ENCODE measurements around the gene TOPAZ1. TPM values are rescaled to one million over a fixed set of nuclear protein-coding genes. Genes with fewer than 3 reads are reported as not detected.

The TOPAZ1 gene
- polyA plus RNA-seq, 3 donors = not detected

DNA sequence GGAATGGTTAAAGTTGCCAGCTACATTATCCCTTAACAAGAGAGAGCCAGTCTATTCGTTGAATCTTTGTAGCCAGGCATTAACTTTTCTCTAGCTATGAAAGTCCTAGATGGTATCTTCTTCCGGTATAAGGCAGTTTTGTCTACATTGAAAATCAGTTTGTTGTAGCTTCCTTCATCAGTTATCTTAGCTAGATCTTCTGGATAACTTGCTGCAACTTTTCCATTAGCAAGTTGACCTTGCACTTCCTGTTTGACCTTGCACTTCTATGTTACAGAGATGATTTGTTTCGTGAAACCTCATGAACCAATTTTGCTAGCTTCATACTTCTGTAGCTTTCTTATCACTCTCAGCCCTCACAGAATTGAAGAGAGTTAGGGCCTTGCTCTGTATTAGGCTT is 24.1 kb downstream of the TOPAZ1 start:
- Histone ChIP-seq H3K36me3 (replicated peaks in 1 of 2; ENCODE audit: control insufficient read depth in 1 of 2, insufficient read depth in 2 of 2, low read length in 2 of 2) (no peaks in the 10 kb centered on the region), H3K4me3 (replicated peaks in 1 of 3; ENCODE audit: low read depth in 2 of 3, low read length in 3 of 3) (no peak overlapping the region), H4K20me1 (ENCODE audit: insufficient read depth, low read length) (no peaks in the 10 kb centered on the region), H3K27ac (ENCODE audit: low read depth in 1 of 2, low read length in 2 of 2) (no peak overlapping the region), H3K9ac (ENCODE audit: insufficient read depth, low read length, poor library complexity, severe bottlenecking) (no peak overlapping the region), H3K79me2 (ENCODE audit: insufficient read depth, low read length) (no peaks in the 10 kb centered on the region), H3K27me3 (ENCODE audit: control insufficient read depth in 2 of 2, insufficient read depth in 2 of 2, low read length in 2 of 2) (no peaks in the 10 kb centered on the region), H3K4me2 (replicated peaks; ENCODE audit: extremely low read depth, low read length, poor library complexity, severe bottlenecking) (no peak overlapping the region), H3K9me3 (replicated peaks in 1 of 2; ENCODE audit: control insufficient read depth in 1 of 2, insufficient read depth in 1 of 2, low read length in 2 of 2) (no peaks in the 10 kb centered on the region), H3K4me1 (ENCODE audit: control insufficient read depth in 1 of 2, insufficient read depth in 2 of 2, low read length in 2 of 2) (no peaks in the 10 kb centered on the region), H2AFZ (ENCODE audit: insufficient read depth, low read depth, low read length, poor library complexity, severe bottlenecking) (no peak overlapping the region)
- H3K4me3 Mint-ChIP-seq = no peak overlapping the region
- intact Hi-C loops (cut with micrococcal nuclease) = no loop called here
- H3K36me3 Mint-ChIP-seq = no peaks in the 10 kb centered on the region
- TF ChIP-seq, protein P1, sequence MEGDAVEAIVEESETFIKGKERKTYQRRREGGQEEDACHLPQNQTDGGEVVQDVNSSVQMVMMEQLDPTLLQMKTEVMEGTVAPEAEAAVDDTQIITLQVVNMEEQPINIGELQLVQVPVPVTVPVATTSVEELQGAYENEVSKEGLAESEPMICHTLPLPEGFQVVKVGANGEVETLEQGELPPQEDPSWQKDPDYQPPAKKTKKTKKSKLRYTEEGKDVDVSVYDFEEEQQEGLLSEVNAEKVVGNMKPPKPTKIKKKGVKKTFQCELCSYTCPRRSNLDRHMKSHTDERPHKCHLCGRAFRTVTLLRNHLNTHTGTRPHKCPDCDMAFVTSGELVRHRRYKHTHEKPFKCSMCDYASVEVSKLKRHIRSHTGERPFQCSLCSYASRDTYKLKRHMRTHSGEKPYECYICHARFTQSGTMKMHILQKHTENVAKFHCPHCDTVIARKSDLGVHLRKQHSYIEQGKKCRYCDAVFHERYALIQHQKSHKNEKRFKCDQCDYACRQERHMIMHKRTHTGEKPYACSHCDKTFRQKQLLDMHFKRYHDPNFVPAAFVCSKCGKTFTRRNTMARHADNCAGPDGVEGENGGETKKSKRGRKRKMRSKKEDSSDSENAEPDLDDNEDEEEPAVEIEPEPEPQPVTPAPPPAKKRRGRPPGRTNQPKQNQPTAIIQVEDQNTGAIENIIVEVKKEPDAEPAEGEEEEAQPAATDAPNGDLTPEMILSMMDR (IDR thresholded peaks at IDR 0.05) = no peak
- H3K4me1 Mint-ChIP-seq = no peaks in the 10 kb centered on the region
- H3K9me3 Mint-ChIP-seq = peaks cover 0 to 19% (median 0%) of the 10 kb centered on the region in 7 donors
- no CpG with 5 or more reads among the region's 3 CpGs for WGBS (ENCODE audit: insufficient coverage)
- no peak for DNase-seq
- no peak overlapping the region for H3K27ac Mint-ChIP-seq
- H3K27me3 Mint-ChIP-seq (ENCODE audit: low read depth in 3 of 3) = peaks cover 0 to 3% (median 0%) of the 10 kb centered on the region in 3 donors

DNA sequence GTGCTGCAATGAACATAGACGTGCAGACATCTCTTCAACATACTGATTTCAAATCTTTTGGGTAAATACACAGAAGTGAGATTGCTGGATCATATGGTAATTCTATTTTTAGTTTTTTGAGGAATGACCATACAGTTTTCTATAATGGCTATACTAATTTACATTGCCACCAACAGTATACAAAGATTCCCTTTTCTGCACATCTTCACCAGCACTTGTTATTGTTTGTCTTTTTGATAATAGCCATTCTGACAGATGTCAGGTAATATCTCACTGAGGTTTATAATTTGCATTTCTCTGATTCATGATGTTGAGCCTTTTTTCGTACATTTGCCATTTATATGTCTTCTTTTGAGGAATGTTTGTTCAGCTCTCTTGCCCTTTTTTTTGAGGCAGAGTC is 30.5 kb downstream of the TOPAZ1 start:
- no peak overlapping the region for H3K27ac ChIP-seq (ENCODE audit: low read depth in 1 of 2, low read length in 2 of 2)
- TF ChIP-seq, protein P1 (IDR thresholded peaks at IDR 0.05) = no peak
- intact Hi-C loops (cut with micrococcal nuclease) = no loop called here
- H3K36me3 ChIP-seq (replicated peaks in 1 of 2; ENCODE audit: control insufficient read depth in 1 of 2, insufficient read depth in 2 of 2, low read length in 2 of 2) = no peaks in the 10 kb centered on the region
- Mint-ChIP-seq H3K27ac (no peak overlapping the region), H3K9me3 (peaks cover 2 to 11% (median 7%) of the 10 kb centered on the region in 7 donors), H3K4me1 (no peaks in the 10 kb centered on the region), H3K36me3 (no peaks in the 10 kb centered on the region), H3K27me3 (ENCODE audit: low read depth in 3 of 3) (peaks cover 0 to 3% (median 0%) of the 10 kb centered on the region in 3 donors), H3K4me3 (no peak overlapping the region)
- H4K20me1 ChIP-seq (ENCODE audit: insufficient read depth, low read length) = no peaks in the 10 kb centered on the region
- no peak for DNase-seq
- no peaks in the 10 kb centered on the region for H3K4me1 ChIP-seq (ENCODE audit: control insufficient read depth in 1 of 2, insufficient read depth in 2 of 2, low read length in 2 of 2)
- H3K79me2 ChIP-seq (ENCODE audit: insufficient read depth, low read length) = no peaks in the 10 kb centered on the region
- H3K27me3 ChIP-seq (ENCODE audit: control insufficient read depth in 2 of 2, insufficient read depth in 2 of 2, low read length in 2 of 2) = no peaks in the 10 kb centered on the region
- no peaks in the 10 kb centered on the region for H3K9me3 ChIP-seq (replicated peaks in 1 of 2; ENCODE audit: control insufficient read depth in 1 of 2, insufficient read depth in 1 of 2, low read length in 2 of 2)
- no peak overlapping the region for H3K4me2 ChIP-seq (replicated peaks; ENCODE audit: extremely low read depth, low read length, poor library complexity, severe bottlenecking)
- no peak overlapping the region for H3K9ac ChIP-seq (ENCODE audit: insufficient read depth, low read length, poor library complexity, severe bottlenecking)
- WGBS (ENCODE audit: insufficient coverage) = no CpG with 5 or more reads among the region's 2 CpGs
- H3K4me3 ChIP-seq (replicated peaks in 1 of 3; ENCODE audit: low read depth in 2 of 3, low read length in 3 of 3) = no peak overlapping the region
- H2AFZ ChIP-seq (ENCODE audit: insufficient read depth, low read depth, low read length, poor library complexity, severe bottlenecking) = no peak overlapping the region
